Left cardiac atrium (tissue), 4 donors: ENCODE results near the gene SLC25A43. TPM values are rescaled to one million over a fixed set of nuclear protein-coding genes. Genes with fewer than 3 reads are reported as not detected.
"Not testable (repeated sequence)": the region's sequence is repeated elsewhere in the genome, so short reads cannot be mapped to it uniquely, and the experiment has no call there.

ENCODE experiments used
- ATAC-seq, 2 donors: fragments of 200-7000 bp; cut with Tn5 transposase; one replicate each; pipeline ENCODE4 v1.9.1; 2020; ENCODE audit warnings: mild to moderate bottlenecking in 2 of 2, moderate library complexity in 2 of 2
- DNase-seq: peaks from one replicate; pipeline ENCODE4 v3.0.0-alpha.2; 2020
- intact Hi-C, 2 donors: fragments of 100-400 bp; cut with DNase I; formaldehyde crosslinking; loops; one replicate each; pipeline versions ENCODE4 v1.14.1 to v1.15.1; 2022 to 2023
- total RNA-seq, 2 donors: library from RNA; stranded (reverse); fragmentation: NEBNext Ultra II Directional; extraction: Animal tissue kit (Norgen Biotek cat#: 25700); gene quantifications; one replicate each; pipeline ENCODE4 v1.2.1, GENCODE V29; 2021
- donor health status: DM: no; HTN: yes; CAD: no.
- donor health status: DM: no; HTN: yes; CAD: no; lungs with severe emphysema.
- donor health status: DM: yes; HTN: yes; CAD: no.
- donor health status: Dilated cardiomyopathy.

SLC25A43 gene
- total RNA-seq, 2 donors from 2014 or later = 4.4 to 8.0 TPM

GRCh38 chrX:119402588-119402987 lies 3.5 kb downstream of the SLC25A43 start:
- intact Hi-C loops = no loop called here
- DNase-seq (no peak), ATAC-seq (no peak)

- ATAC-seq (no peak), DNase-seq (no peak)
- intact Hi-C loops = no loop called here
Observed at GRCh38 chrX:119406776-119407175, 7.6 kb downstream of the SLC25A43 start.

GRCh38 chrX:119407681-119408080 lies 8.5 kb downstream of the SLC25A43 start:
- ATAC-seq (no peak), DNase-seq (no peak)
- intact Hi-C loops = no loop called here

GRCh38 chrX:119410027-119410819 lies 11.1 kb downstream of the SLC25A43 start:
- ATAC-seq = peak in 1 of 2 donors; percentile 40
- peak; percentile 38 for DNase-seq
- intact Hi-C loops = no loop called here

GRCh38 chrX:119410854-119411253 lies 11.7 kb downstream of the SLC25A43 start:
- intact Hi-C loops = no loop called here
- ATAC-seq = no peak
- DNase-seq = no peak

- DNase-seq (no peak), ATAC-seq (no peak)
- intact Hi-C loops = no loop called here
Observed at GRCh38 chrX:119411959-119412358, 12.8 kb downstream of the SLC25A43 start.

GRCh38 chrX:119417376-119417775 lies 18.2 kb downstream of the SLC25A43 start:
- ATAC-seq (no peak), DNase-seq (no peak)
- intact Hi-C loops = loop anchor here in 1 of 2 donors (5.0 kb wide), 1 partner anchor 95 kb away; no protein-coding TSS in a partner anchor

- DNase-seq = no peak
- ATAC-seq = no peak
- intact Hi-C loops = loop anchor here in 1 of 2 donors (5.0 kb wide), 1 partner anchor 94 kb away; no protein-coding TSS in a partner anchor
Observed at GRCh38 chrX:119417842-119418241, 18.7 kb downstream of the SLC25A43 start.

- no peak for ATAC-seq
- intact Hi-C loops = loop anchor here in 1 of 2 donors (5.0 kb wide), 1 partner anchor 93 kb away; no protein-coding TSS in a partner anchor
- no peak for DNase-seq
Observed at GRCh38 chrX:119419146-119419545, 20.0 kb downstream of the SLC25A43 start.

- DNase-seq = no peak
- intact Hi-C loops = loop anchor here in 1 of 2 donors (5.0 kb wide), 1 partner anchor 92 kb away; no protein-coding TSS in a partner anchor
- ATAC-seq = no peak
Observed at GRCh38 chrX:119419898-119420297, 20.8 kb downstream of the SLC25A43 start.

- DNase-seq (no peak), ATAC-seq (no peak)
- intact Hi-C loops = no loop called here
Observed at GRCh38 chrX:119421016-119421705, 22.0 kb downstream of the SLC25A43 start.

- intact Hi-C loops = no loop called here
- ATAC-seq (no peak), DNase-seq (no peak)
Observed at GRCh38 chrX:119423631-119424030, 24.5 kb downstream of the SLC25A43 start.

GRCh38 chrX:119424999-119425398 lies 25.9 kb downstream of the SLC25A43 start:
- no peak for DNase-seq
- ATAC-seq = no peak
- intact Hi-C loops = no loop called here

- intact Hi-C loops = no loop called here
- ATAC-seq (peak; percentile 67 to 85), DNase-seq (peak; percentile 23)
Observed at GRCh38 chrX:119427024-119427794, 28.1 kb downstream of the SLC25A43 start.

- no peak for DNase-seq
- no peak for ATAC-seq
- intact Hi-C loops = no loop called here
Observed at GRCh38 chrX:119427795-119428185, 28.7 kb downstream of the SLC25A43 start.

GRCh38 chrX:119429471-119429870 lies 30.3 kb downstream of the SLC25A43 start:
- ATAC-seq (no peak), DNase-seq (no peak)
- intact Hi-C loops = no loop called here

GRCh38 chrX:119441295-119441694 lies 42.2 kb downstream of the SLC25A43 start:
- DNase-seq, ATAC-seq, intact Hi-C loops: not testable (repeated sequence)

GRCh38 chrX:119442286-119442685 lies 43.1 kb downstream of the SLC25A43 start:
- ATAC-seq = no peak
- intact Hi-C loops = no loop called here
- no peak for DNase-seq

- intact Hi-C loops = no loop called here
- DNase-seq (no peak), ATAC-seq (no peak)
Observed at GRCh38 chrX:119453202-119453601, 54.1 kb downstream of the SLC25A43 start.

- ATAC-seq (no peak), DNase-seq (no peak)
- intact Hi-C loops = no loop called here
Observed at GRCh38 chrX:119455264-119455663, 56.1 kb downstream of the SLC25A43 start.
